ENCODE measurements around the gene GRPR.
"Not testable (repeated sequence)": the region's sequence is repeated elsewhere in the genome, so short reads cannot be mapped to it uniquely, and the experiment has no call there.

Gene GRPR

GRCh38 chrX:16138108-16138427 lies 14.7 kb downstream of the GRPR start:
- DNase-seq, result no peak

DNA sequence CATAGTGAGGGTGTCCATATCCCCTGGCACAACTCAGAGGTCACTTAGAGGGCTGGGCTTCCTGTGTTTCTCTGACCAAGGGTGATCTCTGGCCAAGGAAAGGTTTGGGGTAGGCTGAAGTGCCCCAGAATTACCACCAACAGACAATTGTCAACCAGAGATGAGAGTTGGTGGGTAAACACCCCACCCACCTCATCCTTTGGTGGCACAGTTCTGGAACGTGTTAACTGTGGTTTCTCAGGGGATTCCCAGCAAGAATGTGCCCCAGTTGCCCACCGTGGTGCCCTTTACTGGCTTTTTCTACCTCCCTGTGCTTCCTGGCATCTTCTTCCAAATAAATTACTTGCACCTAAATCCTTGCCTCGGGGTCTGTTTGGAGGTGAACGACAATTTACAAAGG lies 17.1 kb downstream of the GRPR start:
- no peak for DNase-seq

DNA sequence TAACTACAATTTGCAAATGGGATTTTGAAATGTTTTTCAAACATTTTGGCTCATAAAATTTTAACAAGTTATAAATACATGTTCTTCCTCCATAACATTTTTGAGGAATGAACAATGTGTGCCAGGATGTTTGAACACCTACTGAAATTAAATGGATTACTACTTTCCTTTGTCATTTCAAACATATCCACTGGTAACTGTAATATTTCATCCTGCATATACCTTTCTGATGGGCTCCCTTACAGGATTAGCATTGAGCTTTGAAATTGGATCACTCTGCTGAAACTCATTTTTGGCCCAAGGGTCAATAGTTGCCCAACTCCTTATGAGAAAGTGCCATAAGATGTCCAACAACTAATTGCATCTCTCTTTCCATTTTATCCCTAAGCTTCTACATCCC lies 17.6 kb downstream of the GRPR start:
- no peak for DNase-seq

DNA sequence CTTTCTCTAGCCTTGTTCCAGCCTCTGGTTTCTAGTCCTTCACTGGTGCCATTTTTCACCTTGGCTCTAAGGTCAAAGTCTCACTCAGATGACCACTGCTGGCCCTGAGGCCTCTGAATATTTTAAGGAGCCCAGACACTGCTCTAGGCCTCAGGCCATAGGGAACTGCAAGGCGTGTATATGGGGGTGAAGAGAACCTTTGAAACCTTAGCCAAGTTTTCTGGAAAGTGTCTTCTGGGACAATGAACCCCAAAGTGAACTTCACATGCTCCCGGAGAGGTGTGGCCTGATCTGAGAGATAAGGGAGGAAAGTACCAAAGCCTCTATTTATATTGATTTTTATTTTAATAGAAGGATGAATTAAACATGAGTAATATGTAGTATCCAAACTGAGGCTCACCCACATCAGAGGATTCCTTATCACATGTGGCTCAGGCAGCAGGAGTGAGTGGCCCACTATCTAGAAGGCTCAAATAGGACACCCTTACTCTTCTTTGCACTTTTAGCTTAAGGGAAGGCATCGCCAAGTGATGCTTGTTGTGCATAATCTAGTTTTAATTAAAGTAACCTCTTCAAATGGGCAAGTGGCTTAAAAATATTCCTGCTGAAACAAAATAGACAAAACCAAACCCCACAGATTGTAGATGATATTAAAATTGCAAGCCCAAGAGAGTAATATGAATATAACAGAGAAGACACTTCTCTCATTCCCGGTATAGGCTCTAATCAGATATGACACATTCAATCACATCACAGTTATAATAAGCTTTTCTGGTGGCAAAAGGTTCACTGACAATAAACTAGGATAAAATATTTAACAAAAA lies 18.3 kb downstream of the GRPR start:
- no peak for DNase-seq

GRCh38 chrX:16142246-16142558 lies 18.8 kb downstream of the GRPR start:
- DNase-seq, result no peak

- no peak for DNase-seq
Measured at GRCh38 chrX:16143968-16144367, 20.6 kb downstream of the GRPR start.

GRCh38 chrX:16144420-16144819 lies 21.1 kb downstream of the GRPR start:
- no peak for DNase-seq

- not testable (repeated sequence) for DNase-seq
Measured at GRCh38 chrX:16145093-16145492, 21.7 kb downstream of the GRPR start.

GRCh38 chrX:16145656-16146055 lies 22.3 kb downstream of the GRPR start:
- no peak for DNase-seq

DNA sequence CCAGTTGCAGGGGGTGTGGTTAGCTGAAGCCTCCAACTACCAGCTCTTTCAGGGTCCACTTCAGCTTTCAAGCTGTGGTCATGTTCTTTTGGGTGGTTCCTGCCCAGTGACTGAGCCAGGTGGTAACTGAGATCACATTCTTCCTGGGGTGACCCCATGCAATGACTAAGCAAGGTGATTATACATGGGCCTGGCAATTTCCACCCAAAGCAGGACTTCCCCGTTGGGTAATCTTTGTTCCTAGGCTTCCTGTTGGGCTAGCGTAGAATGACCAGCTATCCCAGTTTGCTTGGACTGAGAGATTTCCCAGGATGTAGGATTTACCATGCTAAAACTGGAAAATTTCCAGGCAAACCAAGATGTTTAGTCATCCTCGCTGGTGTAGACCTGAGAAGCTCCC lies 25.5 kb downstream of the GRPR start:
- no peak for DNase-seq

DNA sequence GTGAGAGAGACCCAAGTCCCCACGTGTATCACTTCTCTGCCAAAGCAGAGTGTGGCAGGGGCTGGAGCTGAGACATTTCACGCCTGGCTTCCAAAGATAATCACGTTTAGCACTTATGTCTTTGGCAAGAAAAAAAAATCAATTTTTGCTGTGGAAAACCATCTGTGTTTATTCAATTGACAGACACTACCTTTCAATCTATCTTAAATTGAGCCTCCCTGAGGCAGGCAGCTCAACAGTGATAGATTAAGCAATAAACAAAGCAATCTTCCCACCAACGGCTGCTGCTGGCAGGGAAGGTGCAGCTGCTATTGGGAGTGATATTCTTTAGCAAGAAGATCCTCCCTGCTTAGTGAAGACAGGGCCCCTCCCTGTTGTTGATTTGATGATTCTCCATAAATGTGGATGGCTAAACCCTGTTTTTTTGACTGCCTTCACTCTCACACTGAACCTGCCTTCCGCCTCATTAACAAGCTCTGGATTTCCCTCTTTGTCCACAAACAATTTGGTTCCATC lies 32.3 kb downstream of the GRPR start:
- DNase-seq, result no peak

GRCh38 chrX:16156692-16157331 lies 33.4 kb downstream of the GRPR start:
- no peak for DNase-seq

DNA sequence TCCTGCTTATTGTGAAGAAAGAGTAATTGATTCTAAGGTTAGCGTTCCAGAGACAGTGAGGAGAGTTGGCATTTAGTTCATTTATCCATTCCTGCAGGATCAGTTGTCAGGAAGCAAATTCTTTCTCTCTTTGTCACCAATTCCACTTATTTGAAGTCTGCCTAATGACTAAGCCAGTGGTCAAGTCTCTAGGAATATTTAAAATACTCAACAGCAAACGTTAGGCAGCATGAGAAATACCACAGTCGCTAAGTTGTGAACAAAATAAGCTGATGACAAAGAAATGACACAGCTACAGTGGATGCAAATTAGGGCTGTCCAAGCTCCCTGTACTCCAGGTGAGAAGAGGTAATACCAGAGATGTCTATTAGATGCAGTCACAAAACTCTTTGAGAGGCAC lies 37.4 kb downstream of the GRPR start:
- DNase-seq, result no peak

- not testable (repeated sequence) for DNase-seq
Measured at GRCh38 chrX:16161173-16161572, 37.8 kb downstream of the GRPR start.

GRCh38 chrX:16162391-16162790 lies 39.0 kb downstream of the GRPR start:
- no peak for DNase-seq

GRCh38 chrX:16164748-16165147 lies 41.4 kb downstream of the GRPR start:
- DNase-seq, result no peak

DNA sequence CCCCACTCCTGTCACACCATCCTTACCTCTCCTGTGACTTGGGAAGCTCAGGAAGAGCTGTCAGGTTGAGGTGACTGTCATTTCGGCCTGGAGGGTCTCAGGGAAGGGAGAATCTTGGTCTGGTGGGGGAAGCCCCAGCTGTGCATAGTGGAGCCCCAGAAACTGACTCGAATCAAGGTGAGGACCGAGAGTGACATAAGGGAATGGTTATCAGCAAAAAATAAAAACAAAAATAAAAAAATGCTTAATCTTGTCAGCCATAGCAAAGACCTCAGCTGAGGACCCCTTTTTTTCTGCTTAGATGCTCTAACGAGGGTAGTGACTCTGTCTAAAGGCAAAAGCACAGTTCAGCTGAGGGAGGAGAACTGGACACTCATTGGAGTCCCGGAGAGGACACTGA lies 43.8 kb downstream of the GRPR start, which contains the start of gene MAGEB17:
TSS of gene MAGEB17 (plus strand) at position 301 of the 400 bp plus-strand sequence. CDS start 2,902 bp downstream, outside the sequence.
- DNase-seq, result no peak

DNA sequence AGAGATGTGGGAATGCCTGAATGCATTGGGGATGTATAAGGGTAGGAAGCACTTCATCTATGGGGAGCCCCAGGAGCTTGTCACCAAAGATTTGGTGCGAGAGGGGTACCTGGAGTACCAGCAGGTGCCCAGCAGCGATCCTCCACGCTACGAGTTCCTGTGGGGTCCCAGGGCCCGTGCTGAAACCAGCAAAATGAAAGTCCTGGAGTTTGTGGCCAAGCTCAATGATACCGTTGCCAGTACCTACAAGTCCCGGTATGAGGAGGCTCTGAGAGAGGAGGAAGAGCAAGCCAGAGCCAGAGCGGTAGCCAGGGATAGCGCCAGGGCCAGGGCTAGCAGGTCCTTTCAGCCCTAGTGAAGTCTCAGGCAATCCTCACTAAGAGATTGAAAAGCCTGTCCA lies 47.7 kb downstream of the GRPR start:
- DNase-seq, result no peak

GRCh38 chrX:16171944-16172343 lies 48.6 kb downstream of the GRPR start:
- no peak for DNase-seq

DNA sequence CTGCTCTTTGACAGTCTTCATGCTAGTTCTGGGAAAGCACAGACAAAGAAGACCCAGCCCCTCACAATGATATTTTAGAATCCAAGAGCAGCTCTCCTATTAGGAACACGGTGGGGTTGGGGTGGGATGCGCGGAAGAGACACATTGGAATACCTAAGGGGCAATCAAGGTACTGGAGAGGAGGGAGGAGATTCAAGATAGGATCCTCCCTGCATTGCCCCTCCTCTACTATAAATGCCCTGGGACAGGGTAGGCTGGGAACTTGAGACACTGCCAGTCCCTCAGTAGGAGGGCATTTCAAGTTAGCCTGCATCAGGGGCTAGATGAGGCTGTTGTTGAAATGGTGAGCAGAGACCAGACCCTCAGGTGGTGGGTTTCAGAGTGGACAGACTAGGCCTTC lies 49.0 kb downstream of the GRPR start:
- no peak for DNase-seq

DNA sequence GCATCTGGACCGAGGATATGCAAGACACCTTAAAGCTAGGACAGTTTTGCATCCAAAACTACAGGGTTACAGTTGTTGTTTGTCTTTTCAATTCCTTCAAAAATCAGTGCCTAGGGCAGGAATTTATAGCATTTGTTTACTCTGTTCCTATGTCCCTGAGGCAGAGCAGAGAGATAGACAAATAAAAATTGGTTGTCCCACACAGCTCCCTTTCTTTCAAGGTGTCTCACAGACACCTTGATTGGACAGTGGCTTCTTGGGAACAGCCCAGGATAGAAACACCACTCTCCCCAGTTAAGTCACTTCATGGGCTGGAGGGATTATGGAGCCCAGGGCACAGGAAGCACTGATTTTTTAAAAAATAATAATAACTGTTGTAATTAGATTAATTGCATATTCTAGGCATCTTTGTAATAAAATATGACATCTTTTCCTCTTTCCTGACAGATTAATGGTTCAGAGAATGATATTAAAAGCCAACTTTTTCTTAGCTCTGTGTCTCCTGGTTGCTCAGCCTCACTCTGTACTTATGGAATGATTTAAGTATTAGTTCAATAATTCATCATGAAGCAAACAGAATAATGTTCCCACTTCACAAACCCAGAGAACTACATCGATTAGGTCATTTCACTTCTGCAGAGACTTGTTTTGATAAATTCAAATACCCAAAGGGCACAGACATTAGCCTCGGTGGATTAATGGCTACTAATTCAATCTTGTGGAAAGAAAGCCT lies 52.1 kb downstream of the GRPR start:
- DNase-seq, result no peak

- no peak for DNase-seq
Measured at GRCh38 chrX:16177260-16177659, 53.9 kb downstream of the GRPR start.

DNA sequence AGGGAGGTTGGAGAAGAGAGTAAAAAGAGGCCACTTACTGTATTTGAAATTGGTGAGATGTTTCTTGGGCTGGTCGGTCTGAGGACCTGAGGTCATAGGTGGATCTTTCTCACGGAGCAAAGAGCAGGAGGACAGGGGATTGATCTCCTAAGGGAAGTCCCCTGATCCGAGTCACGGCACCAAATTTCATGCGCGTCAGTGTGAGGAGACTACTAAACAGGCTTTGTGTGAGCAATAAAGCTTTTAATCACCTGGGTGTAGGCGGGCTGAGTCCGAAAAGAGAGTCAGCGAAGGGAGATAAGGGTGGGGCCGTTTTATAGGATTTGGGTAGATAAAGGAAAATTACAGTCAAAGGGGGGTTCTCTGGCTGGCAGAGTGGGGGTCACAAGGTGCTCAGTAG lies 60.5 kb downstream of the GRPR start:
- not testable (repeated sequence) for DNase-seq

DNA sequence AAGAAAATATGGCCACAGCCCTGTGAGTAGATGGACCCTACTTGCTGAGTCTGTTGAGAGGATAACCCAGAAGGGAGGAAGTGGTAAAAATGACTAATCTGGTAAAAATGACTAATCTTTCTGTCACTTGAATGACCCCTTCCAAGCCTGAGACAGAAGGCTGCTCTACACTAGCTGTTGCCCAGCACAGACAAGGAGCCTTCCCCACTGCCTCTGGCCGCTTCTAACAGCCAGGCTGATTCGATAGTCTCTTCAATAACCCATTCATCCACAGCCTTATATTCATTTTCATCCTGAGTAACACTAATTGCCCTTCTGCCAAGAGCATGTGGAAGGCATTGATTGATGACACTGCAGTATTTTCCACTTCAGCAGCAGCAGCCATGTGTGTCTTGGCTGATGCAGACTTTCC lies 62.4 kb downstream of the GRPR start:
- DNase-seq, result no peak
